ENCODE results near the gene BSDC1. TPM values are rescaled to one million over a fixed set of nuclear protein-coding genes. Genes with fewer than 3 reads are reported as not detected.
A peak's percentile ranks its signal among the peaks of the same experiment; 100 is the strongest.
"Not testable (repeated sequence)": the region's sequence is repeated elsewhere in the genome, so short reads cannot be mapped to it uniquely, and the experiment has no call there.

Gene BSDC1
- polyA plus RNA-seq, 1 experiment = 45.3 TPM

- Histone ChIP-seq H3K27ac (ENCODE audit: low read depth, low read length) (no peak overlapping the region), H3K4me3 (ENCODE audit: low read depth, low read length) (no peak overlapping the region), H3K27me3 (ENCODE audit: control insufficient read depth, insufficient read depth, low read length) (no peaks in the 10 kb centered on the region), H3K9me3 (ENCODE audit: control insufficient read depth, insufficient read depth, low read length) (no peaks in the 10 kb centered on the region)
- CTCF ChIA-PET = no interaction called here
- TF ChIP-seq CTCF (IDR thresholded peaks at IDR 0.05; ENCODE audit: low read depth, low read length) = no peak
- POLR2A ChIA-PET = interaction anchor here (0.6 kb wide), 1 partner anchor 123 kb away, joined by 3 read pairs; no protein-coding TSS in a partner anchor
- DNase-seq (ENCODE audit: low read depth, low spot score) = no peak
Observed at GRCh38 chr1:32357614-32358013, 36.6 kb downstream of the BSDC1 start.

- Histone ChIP-seq H3K27ac (ENCODE audit: low read depth, low read length) (no peak overlapping the region), H3K27me3 (ENCODE audit: control insufficient read depth, insufficient read depth, low read length) (no peaks in the 10 kb centered on the region), H3K9me3 (ENCODE audit: control insufficient read depth, insufficient read depth, low read length) (no peaks in the 10 kb centered on the region), H3K4me3 (ENCODE audit: low read depth, low read length) (no peak overlapping the region)
- ChIA-PET POLR2A (interaction anchor here (0.7 kb wide), 1 partner anchor 35 kb away, joined by 3 read pairs; no protein-coding TSS in a partner anchor), CTCF (no interaction called here)
- TF ChIP-seq CTCF (IDR thresholded peaks at IDR 0.05; ENCODE audit: low read depth, low read length) = no peak
- DNase-seq (ENCODE audit: low read depth, low spot score) = no peak
Observed at GRCh38 chr1:32356478-32356877, 37.8 kb downstream of the BSDC1 start.

- POLR2A ChIA-PET = interaction anchor here (0.7 kb wide), 1 partner anchor 34 kb away, joined by 3 read pairs; no protein-coding TSS in a partner anchor
- H3K27ac ChIP-seq (ENCODE audit: low read depth, low read length); H3K4me3 ChIP-seq (ENCODE audit: low read depth, low read length); H3K27me3 ChIP-seq (ENCODE audit: control insufficient read depth, insufficient read depth, low read length); CTCF ChIA-PET; DNase-seq (ENCODE audit: low read depth, low spot score); H3K9me3 ChIP-seq (ENCODE audit: control insufficient read depth, insufficient read depth, low read length): not testable (repeated sequence)
Observed at GRCh38 chr1:32355778-32356177, 38.5 kb downstream of the BSDC1 start.

GRCh38 chr1:32353886-32354570 is 40.2 kb downstream of the BSDC1 start:
- TF ChIP-seq CTCF (IDR thresholded peaks at IDR 0.05; ENCODE audit: low read depth, low read length) = no peak
- CTCF ChIA-PET = interaction anchor here (1.0 to 1.2 kb wide), 2 partner anchors 19 to 139 kb away, joined by 3 to 4 read pairs; no protein-coding TSS in a partner anchor
- Histone ChIP-seq H3K27me3 (ENCODE audit: control insufficient read depth, insufficient read depth, low read length) (no peaks in the 10 kb centered on the region), H3K27ac (ENCODE audit: low read depth, low read length) (peak overlapping the region; percentile 87), H3K4me3 (ENCODE audit: low read depth, low read length) (no peak overlapping the region), H3K9me3 (ENCODE audit: control insufficient read depth, insufficient read depth, low read length) (peaks cover 5% of the 10 kb centered on the region; the same call in 1 of the 2 replicates)
- DNase-seq (ENCODE audit: low read depth, low spot score) = peak; percentile 66
- POLR2A ChIA-PET = interaction anchor here (0.6 to 4.4 kb wide), 2 partner anchors 18 to 148 kb away, joined by 3 to 83 read pairs; partner anchors contain the start of genes IQCC and MARCKSL1

GRCh38 chr1:32353431-32353830 is 40.8 kb downstream of the BSDC1 start:
- no peak for DNase-seq (ENCODE audit: low read depth, low spot score)
- CTCF ChIA-PET = interaction anchor here (1.0 to 1.2 kb wide), 2 partner anchors 19 to 138 kb away, joined by 3 to 4 read pairs; no protein-coding TSS in a partner anchor
- peak overlapping the region; percentile 87 for H3K27ac ChIP-seq (ENCODE audit: low read depth, low read length)

More at GRCh38 chr1:32353431-32353830, 40.8 kb downstream of the BSDC1 start:
- Histone ChIP-seq H3K27me3 (ENCODE audit: control insufficient read depth, insufficient read depth, low read length) (no peaks in the 10 kb centered on the region), H3K4me3 (ENCODE audit: low read depth, low read length) (0 out of 2 replicates have a peak overlapping the region, but pooled peaks have one; percentile 25), H3K9me3 (ENCODE audit: control insufficient read depth, insufficient read depth, low read length) (peaks cover 5% of the 10 kb centered on the region; the same call in 1 of the 2 replicates)
- POLR2A ChIA-PET = interaction anchor here (0.6 to 4.4 kb wide), 2 partner anchors 17 to 148 kb away, joined by 3 to 83 read pairs; partner anchors contain the start of genes IQCC and MARCKSL1
- TF ChIP-seq CTCF (IDR thresholded peaks at IDR 0.05; ENCODE audit: low read depth, low read length) = no peak

All from AG04450 (cell line).